ENCODE results near the gene ZNF423.

The ZNF423 gene

DNA sequence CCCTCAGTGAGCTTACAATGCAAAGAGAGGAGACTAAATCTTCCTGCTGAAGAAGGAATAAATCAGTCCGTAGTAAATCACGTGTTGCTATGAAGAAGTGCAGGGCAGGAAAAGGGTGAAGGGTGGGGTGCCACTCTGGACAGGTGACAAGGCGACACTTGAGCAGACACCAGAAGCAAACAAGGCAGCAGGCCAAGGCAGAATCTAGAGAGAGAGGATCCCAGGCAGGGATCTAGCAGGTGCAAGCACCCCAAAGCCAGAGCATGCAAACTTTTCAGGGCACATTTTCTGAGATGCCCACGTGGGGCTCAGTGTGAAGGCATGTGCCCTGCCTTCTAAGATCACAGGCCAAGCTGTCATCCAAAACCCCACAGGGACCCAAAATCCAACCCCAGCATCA, 193.3 kb downstream of the ZNF423 start:
- TF ChIP-seq CTCF (IDR thresholded peaks at IDR 0.05; ENCODE audit: borderline replicate concordance, insufficient read depth, low read depth, low read length): no peak
- H3K4me3 ChIP-seq (ENCODE audit: low read depth, low read length): no peak overlapping the region

DNA sequence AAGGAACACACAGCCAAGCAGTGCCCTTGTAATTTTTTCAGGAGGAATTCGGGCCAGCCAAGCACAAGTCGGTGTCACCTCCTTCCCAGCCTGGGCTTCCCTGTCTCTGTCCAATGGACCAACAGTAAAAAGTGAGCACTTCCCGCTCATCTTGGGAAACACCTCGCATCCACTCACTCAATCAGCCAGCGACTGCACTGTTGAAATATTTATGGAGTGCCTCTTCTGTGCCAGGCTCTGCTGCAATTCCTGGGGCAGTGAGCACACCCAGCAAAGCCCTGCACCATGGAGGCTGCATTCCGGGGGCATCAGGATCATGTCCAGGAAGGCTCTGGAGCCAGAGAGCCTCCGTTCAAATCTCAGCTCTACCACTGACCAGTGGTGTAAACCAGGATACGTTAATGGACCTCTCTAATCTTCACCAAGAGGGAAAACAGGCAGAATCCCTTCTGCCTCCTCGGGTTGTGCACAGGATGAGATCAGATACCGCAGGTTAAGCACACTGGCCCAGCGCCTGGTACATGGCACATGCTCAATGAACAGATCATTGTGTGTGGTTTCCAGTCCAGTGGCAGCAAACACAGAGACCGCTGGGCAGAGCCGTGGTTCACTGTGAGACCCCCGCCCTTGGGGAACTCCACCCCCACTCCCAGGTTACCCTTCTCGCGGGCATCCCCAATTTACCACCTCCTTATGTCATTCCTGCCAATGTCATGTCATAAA, 194.3 kb downstream of the ZNF423 start:
- TF ChIP-seq CTCF (IDR thresholded peaks at IDR 0.05; ENCODE audit: borderline replicate concordance, insufficient read depth, low read depth, low read length): no peak
- H3K4me3 ChIP-seq (ENCODE audit: low read depth, low read length): no peak overlapping the region

- TF ChIP-seq CTCF (IDR thresholded peaks at IDR 0.05; ENCODE audit: borderline replicate concordance, insufficient read depth, low read depth, low read length): no peak
Observed at GRCh38 chr16:49660626-49661025, 195.3 kb downstream of the ZNF423 start.

GRCh38 chr16:49659356-49659755, 196.6 kb downstream of the ZNF423 start:
- no peak for TF ChIP-seq CTCF (IDR thresholded peaks at IDR 0.05; ENCODE audit: borderline replicate concordance, insufficient read depth, low read depth, low read length)

More at GRCh38 chr16:49660626-49661025, 195.3 kb downstream of the ZNF423 start:
- no peak overlapping the region for H3K4me3 ChIP-seq (ENCODE audit: low read depth, low read length)

DNA sequence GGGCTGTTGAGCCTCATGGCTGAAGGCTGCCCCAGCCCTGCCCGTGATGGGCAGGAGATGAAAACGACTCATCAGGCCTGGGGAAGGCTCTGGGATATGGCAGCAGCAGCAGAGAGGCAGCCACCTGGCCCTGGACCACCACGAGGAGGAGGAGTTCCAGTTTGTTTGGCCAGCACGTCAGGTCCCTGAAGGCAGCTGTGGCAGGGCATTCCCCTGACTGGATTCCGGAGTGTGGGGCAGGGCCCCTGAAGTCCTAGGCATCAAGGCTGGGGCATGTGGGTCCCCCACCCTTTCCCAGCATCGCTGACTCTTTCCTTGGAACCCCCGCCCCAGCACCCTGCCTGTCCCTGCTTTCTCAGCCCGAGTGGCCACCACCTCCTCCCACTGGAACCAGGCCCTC, 197.4 kb downstream of the ZNF423 start:
- H3K4me3 ChIP-seq (ENCODE audit: low read depth, low read length): no peak overlapping the region
- TF ChIP-seq CTCF (IDR thresholded peaks at IDR 0.05; ENCODE audit: borderline replicate concordance, insufficient read depth, low read depth, low read length): no peak

More at GRCh38 chr16:49659356-49659755, 196.6 kb downstream of the ZNF423 start:
- H3K4me3 ChIP-seq (ENCODE audit: low read depth, low read length): no peak overlapping the region

DNA sequence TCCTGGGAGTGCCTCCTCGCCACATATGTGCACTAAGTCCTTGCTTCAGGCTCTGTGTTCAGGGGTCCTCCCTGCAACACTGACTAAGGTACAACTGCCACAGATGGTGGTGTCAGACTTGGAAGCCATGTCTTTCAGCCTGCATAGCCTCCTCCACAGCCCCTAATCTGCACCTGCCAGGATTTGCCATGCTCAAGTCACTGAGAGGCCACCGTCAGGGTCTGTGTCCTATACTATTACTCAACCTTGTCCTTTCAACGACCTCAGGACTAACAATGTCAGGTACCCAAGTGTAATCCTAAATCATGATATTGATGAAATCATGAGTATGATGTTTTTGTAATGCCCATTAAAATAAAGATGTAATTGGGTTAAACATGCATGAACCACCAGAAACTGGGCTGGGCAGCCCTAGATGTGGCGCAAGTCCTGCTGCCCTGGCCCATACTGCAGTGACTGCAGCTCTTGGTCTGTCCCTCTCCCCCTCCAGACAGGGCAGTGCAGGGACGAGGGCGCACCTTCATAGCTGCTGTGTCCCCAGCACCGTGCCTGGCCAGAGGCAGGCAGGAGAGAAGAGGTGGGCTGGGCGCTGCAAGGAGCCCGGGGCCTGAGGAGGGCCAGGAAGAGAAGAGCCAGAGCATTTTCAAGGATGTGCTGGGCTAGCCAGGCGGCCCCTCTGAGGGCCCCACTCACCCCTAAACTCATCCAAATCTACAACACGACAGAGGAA, 198.0 kb downstream of the ZNF423 start:
- no peak for TF ChIP-seq CTCF (IDR thresholded peaks at IDR 0.05; ENCODE audit: borderline replicate concordance, insufficient read depth, low read depth, low read length)
- H3K4me3 ChIP-seq (ENCODE audit: low read depth, low read length): no peak overlapping the region

- no peak for TF ChIP-seq CTCF (IDR thresholded peaks at IDR 0.05; ENCODE audit: borderline replicate concordance, insufficient read depth, low read depth, low read length)
- no peak overlapping the region for H3K4me3 ChIP-seq (ENCODE audit: low read depth, low read length)
Observed at GRCh38 chr16:49654425-49654824, 201.5 kb downstream of the ZNF423 start.

Measured in GM12875 (cell line).